Measurements from ENCODE around the gene PRMT7. TPM values are rescaled to one million over a fixed set of nuclear protein-coding genes. Genes with fewer than 3 reads are reported as not detected.

PRMT7 gene
- polyA plus RNA-seq, 1 donor, result 48.7 TPM

- Histone ChIP-seq H3K36me3 (ENCODE audit: control insufficient read depth, insufficient read depth, low read length) (peaks cover 49% of the 10 kb centered on the region), H3K27me3 (ENCODE audit: control insufficient read depth, insufficient read depth, low read length) (no peaks in the 10 kb centered on the region), H3K27ac (ENCODE audit: low read length) (no peak overlapping the region), H3K9me3 (ENCODE audit: control insufficient read depth, low read depth, low read length) (no peaks in the 10 kb centered on the region), H3K4me1 (ENCODE audit: control insufficient read depth, insufficient read depth, low read length) (no peaks in the 10 kb centered on the region), H3K4me3 (ENCODE audit: low read length) (no peak overlapping the region)
- no peak for DNase-seq
- WGBS (ENCODE audit: insufficient coverage, low lambda C conversion rate), result no CpG with 5 or more reads among the region's 6 CpGs
These were observed 20.4 kb upstream of the PRMT7 start for GRCh38 chr16:68290450-68290849.

GRCh38 chr16:68291227-68291626 lies 19.6 kb upstream of the PRMT7 start:
- Histone ChIP-seq H3K9me3 (ENCODE audit: control insufficient read depth, low read depth, low read length) (no peaks in the 10 kb centered on the region), H3K36me3 (ENCODE audit: control insufficient read depth, insufficient read depth, low read length) (peaks cover 54% of the 10 kb centered on the region), H3K4me1 (ENCODE audit: control insufficient read depth, insufficient read depth, low read length) (no peaks in the 10 kb centered on the region), H3K4me3 (ENCODE audit: low read length) (no peak overlapping the region), H3K27me3 (ENCODE audit: control insufficient read depth, insufficient read depth, low read length) (no peaks in the 10 kb centered on the region), H3K27ac (ENCODE audit: low read length) (no peak overlapping the region)
- DNase-seq, result no peak
- no CpG with 5 or more reads among the region's 4 CpGs for WGBS (ENCODE audit: insufficient coverage, low lambda C conversion rate)

DNA sequence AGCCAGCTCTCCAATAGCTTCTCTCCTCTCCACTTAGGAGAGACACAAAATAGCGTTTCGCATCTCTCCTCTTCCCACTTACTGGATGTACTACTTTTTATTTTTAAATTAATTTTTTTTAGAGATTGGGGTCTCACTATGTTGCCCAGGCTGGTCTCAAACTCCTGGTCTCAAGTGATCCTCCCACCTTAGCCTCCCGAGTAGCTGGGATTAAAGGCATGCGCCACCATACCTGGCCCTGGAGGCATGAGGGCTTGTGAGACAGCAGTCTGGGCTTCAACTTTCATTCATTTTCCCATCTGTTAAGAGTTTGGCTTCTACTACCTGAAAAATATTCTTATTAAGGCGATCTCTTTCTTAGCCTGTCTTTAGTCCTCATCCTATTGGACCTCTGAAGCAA lies 18.4 kb upstream of the PRMT7 start:
- Histone ChIP-seq H3K4me3 (ENCODE audit: low read length) (no peak overlapping the region), H3K4me1 (ENCODE audit: control insufficient read depth, insufficient read depth, low read length) (no peaks in the 10 kb centered on the region), H3K9me3 (ENCODE audit: control insufficient read depth, low read depth, low read length) (no peaks in the 10 kb centered on the region), H3K27ac (ENCODE audit: low read length) (no peak overlapping the region), H3K36me3 (ENCODE audit: control insufficient read depth, insufficient read depth, low read length) (peaks cover 63% of the 10 kb centered on the region), H3K27me3 (ENCODE audit: control insufficient read depth, insufficient read depth, low read length) (no peaks in the 10 kb centered on the region)
- WGBS (ENCODE audit: insufficient coverage, low lambda C conversion rate), result 100% methylated on average over 1 of the region's 5 CpGs
- no peak for DNase-seq

DNA sequence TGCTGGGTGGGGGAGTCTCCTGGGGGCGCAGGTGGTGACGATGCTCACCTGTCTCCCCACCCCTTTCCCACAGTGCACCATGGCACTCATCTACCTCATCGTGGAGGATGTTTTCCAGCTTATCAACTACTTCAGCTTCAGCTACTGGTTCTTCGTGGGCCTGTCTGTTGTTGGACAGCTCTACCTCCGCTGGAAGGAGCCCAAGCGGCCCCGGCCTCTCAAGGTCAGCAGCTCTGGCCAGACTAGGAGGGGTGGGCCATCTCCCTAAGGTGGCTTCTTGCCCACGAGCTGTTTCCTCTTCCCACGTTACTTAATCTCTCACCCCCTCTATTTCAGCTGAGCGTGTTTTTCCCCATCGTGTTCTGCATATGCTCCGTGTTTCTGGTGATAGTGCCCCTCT lies 14.5 kb upstream of the PRMT7 start:
- 96% methylated on average over 4 of the region's 12 CpGs for WGBS (ENCODE audit: insufficient coverage, low lambda C conversion rate)
- Histone ChIP-seq H3K4me3 (ENCODE audit: low read length) (no peak overlapping the region), H3K27me3 (ENCODE audit: control insufficient read depth, insufficient read depth, low read length) (no peaks in the 10 kb centered on the region), H3K36me3 (ENCODE audit: control insufficient read depth, insufficient read depth, low read length) (peaks cover 81% of the 10 kb centered on the region), H3K27ac (ENCODE audit: low read length) (no peak overlapping the region), H3K4me1 (ENCODE audit: control insufficient read depth, insufficient read depth, low read length) (peaks cover 5% of the 10 kb centered on the region), H3K9me3 (ENCODE audit: control insufficient read depth, low read depth, low read length) (no peaks in the 10 kb centered on the region)
- no peak for DNase-seq

- H3K27me3 ChIP-seq (ENCODE audit: control insufficient read depth, insufficient read depth, low read length), result no peaks in the 10 kb centered on the region
- no CpG with 5 or more reads among the region's 6 CpGs for WGBS (ENCODE audit: insufficient coverage, low lambda C conversion rate)
- no peak for DNase-seq
- peaks cover 5% of the 10 kb centered on the region for H3K4me1 ChIP-seq (ENCODE audit: control insufficient read depth, insufficient read depth, low read length)
- H3K27ac ChIP-seq (ENCODE audit: low read length), result no peak overlapping the region
- H3K9me3 ChIP-seq (ENCODE audit: control insufficient read depth, low read depth, low read length), result no peaks in the 10 kb centered on the region
- H3K4me3 ChIP-seq (ENCODE audit: low read length), result no peak overlapping the region
- H3K36me3 ChIP-seq (ENCODE audit: control insufficient read depth, insufficient read depth, low read length), result peaks cover 80% of the 10 kb centered on the region
These were observed 14.1 kb upstream of the PRMT7 start for GRCh38 chr16:68296693-68297092.

GRCh38 chr16:68297908-68298307 lies 12.9 kb upstream of the PRMT7 start:
- peak; percentile 28 to 61 for DNase-seq
- no peak overlapping the region for H3K4me3 ChIP-seq (ENCODE audit: low read length)
- H3K36me3 ChIP-seq (ENCODE audit: control insufficient read depth, insufficient read depth, low read length), result peaks cover 82% of the 10 kb centered on the region
- H3K27me3 ChIP-seq (ENCODE audit: control insufficient read depth, insufficient read depth, low read length), result no peaks in the 10 kb centered on the region
- peaks cover 5% of the 10 kb centered on the region for H3K4me1 ChIP-seq (ENCODE audit: control insufficient read depth, insufficient read depth, low read length)
- H3K27ac ChIP-seq (ENCODE audit: low read length), result no peak overlapping the region
- no peaks in the 10 kb centered on the region for H3K9me3 ChIP-seq (ENCODE audit: control insufficient read depth, low read depth, low read length)
- WGBS (ENCODE audit: insufficient coverage, low lambda C conversion rate), result 26% methylated on average over 2 of the region's 3 CpGs

DNA sequence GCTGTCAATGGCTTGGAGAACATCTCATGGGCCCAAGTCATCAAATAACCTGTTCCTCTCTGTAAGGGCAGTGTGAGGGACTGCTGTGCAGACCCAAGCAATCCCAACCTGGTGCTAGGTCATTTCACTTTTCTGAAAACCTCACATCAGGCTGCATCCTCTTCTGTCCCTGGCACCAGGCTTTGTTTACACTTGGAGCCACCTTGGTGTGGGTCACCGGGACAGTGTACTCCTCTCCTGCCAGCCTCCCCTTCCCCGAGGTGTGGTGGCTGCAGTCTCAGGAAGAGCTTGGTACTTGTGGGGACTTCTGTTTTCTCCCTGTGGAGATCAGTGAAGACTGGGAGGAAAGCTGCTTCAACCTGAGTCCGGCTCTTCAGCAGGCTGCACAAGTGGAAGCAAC lies 12.5 kb upstream of the PRMT7 start:
- Histone ChIP-seq H3K4me3 (ENCODE audit: low read length) (no peak overlapping the region), H3K4me1 (ENCODE audit: control insufficient read depth, insufficient read depth, low read length) (peaks cover 5% of the 10 kb centered on the region), H3K27ac (ENCODE audit: low read length) (no peak overlapping the region), H3K36me3 (ENCODE audit: control insufficient read depth, insufficient read depth, low read length) (peaks cover 83% of the 10 kb centered on the region), H3K27me3 (ENCODE audit: control insufficient read depth, insufficient read depth, low read length) (no peaks in the 10 kb centered on the region), H3K9me3 (ENCODE audit: control insufficient read depth, low read depth, low read length) (no peaks in the 10 kb centered on the region)
- no CpG with 5 or more reads among the region's 3 CpGs for WGBS (ENCODE audit: insufficient coverage, low lambda C conversion rate)
- DNase-seq, result no peak

GRCh38 chr16:68298907-68299561 lies 11.8 kb upstream of the PRMT7 start:
- no CpG with 5 or more reads among the region's 5 CpGs for WGBS (ENCODE audit: insufficient coverage, low lambda C conversion rate)
- Histone ChIP-seq H3K4me3 (ENCODE audit: low read length) (no peak overlapping the region), H3K4me1 (ENCODE audit: control insufficient read depth, insufficient read depth, low read length) (peaks cover 5% of the 10 kb centered on the region), H3K9me3 (ENCODE audit: control insufficient read depth, low read depth, low read length) (no peaks in the 10 kb centered on the region), H3K27ac (ENCODE audit: low read length) (no peak overlapping the region), H3K27me3 (ENCODE audit: control insufficient read depth, insufficient read depth, low read length) (no peaks in the 10 kb centered on the region), H3K36me3 (ENCODE audit: control insufficient read depth, insufficient read depth, low read length) (peaks cover 84% of the 10 kb centered on the region)
- no peak for DNase-seq

DNA sequence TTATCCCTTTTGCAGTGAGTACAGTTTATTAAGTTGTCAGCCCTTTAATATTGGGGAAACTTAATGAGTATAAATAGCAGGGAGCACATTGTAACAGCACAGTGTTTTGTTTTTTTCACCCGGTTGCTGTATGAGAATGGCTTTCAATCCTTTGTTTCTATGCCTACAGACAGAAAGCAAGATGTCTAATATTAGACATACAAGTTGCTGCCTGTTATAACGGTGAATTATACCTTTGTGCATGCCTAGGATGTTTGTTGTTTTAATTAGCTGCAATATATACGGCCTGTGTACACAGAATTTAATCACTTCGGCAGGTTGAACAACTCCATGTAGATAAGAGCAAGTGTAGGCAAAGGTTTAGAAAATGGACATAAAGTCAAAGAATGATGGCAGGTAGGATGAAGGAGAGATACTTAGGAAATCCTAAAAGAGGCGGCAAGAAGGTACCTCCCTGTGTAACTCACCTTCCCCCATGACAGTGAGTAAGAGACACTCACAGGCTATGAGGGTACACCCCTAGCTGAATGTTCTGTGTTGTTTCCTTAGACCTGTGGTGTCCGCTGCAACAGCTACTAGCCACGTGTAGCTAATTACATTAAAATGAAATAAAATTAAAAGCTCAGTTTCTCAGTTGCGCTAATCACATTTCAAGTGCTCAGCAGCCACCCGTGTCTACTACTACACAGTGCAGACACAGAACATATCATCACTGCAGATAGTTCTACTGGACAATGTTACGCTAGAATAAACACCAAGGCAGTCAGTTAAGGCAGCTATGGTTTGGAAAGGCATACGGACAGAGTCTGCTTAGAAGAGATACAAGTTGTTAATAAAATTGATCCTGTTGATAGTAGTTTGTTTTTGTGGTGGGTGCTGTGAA lies 11.0 kb upstream of the PRMT7 start:
- H3K36me3 ChIP-seq (ENCODE audit: control insufficient read depth, insufficient read depth, low read length), result peaks cover 85% of the 10 kb centered on the region
- DNase-seq, result no peak

DNA sequence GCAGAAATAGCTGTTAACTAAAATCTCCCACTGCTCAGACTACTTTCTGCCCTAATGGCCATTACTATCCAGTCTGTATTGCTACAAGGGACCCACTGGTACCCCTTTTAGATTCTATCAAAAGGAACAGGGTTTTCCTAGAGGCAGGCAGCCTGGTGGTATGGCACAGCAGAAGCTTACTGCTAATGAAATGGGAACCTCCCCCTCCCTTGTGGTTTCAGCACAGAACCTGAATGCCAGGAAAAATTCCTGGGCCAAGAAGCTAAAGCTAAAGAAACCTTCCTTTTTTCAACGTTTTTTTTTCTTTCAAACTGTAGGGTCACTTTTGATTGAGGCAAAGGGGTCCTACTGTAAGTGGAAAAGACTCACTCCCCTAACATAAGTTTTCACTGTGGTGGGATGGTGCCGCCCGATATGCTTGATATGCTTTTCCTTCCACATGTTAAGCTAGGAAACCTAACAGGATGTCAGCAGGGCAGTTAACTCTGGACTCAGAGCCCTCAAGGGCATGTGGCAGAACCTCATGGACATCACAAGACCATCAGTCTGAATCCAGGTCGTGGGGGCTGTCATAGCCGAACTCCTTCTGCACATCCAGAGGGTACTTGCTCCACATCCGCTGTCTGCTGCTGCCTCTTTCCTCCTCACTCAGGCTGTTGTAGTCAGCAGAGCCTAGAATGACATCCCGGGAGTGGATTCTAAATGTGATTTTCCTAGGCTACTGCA lies 9.9 kb upstream of the PRMT7 start:
- no peak for DNase-seq
- Histone ChIP-seq H3K4me1 (ENCODE audit: control insufficient read depth, insufficient read depth, low read length) (peaks cover 5% of the 10 kb centered on the region), H3K4me3 (ENCODE audit: low read length) (no peak overlapping the region), H3K27ac (ENCODE audit: low read length) (no peak overlapping the region), H3K9me3 (ENCODE audit: control insufficient read depth, low read depth, low read length) (no peaks in the 10 kb centered on the region), H3K36me3 (ENCODE audit: control insufficient read depth, insufficient read depth, low read length) (peaks cover 90% of the 10 kb centered on the region), H3K27me3 (ENCODE audit: control insufficient read depth, insufficient read depth, low read length) (no peaks in the 10 kb centered on the region)
- WGBS (ENCODE audit: insufficient coverage, low lambda C conversion rate), result 100% methylated on average over 1 of the region's 7 CpGs

More for the DNA sequence above, 11.0 kb upstream of the PRMT7 start:
- Histone ChIP-seq H3K27me3 (ENCODE audit: control insufficient read depth, insufficient read depth, low read length) (no peaks in the 10 kb centered on the region), H3K4me3 (ENCODE audit: low read length) (no peak overlapping the region), H3K27ac (ENCODE audit: low read length) (no peak overlapping the region), H3K9me3 (ENCODE audit: control insufficient read depth, low read depth, low read length) (no peaks in the 10 kb centered on the region), H3K4me1 (ENCODE audit: control insufficient read depth, insufficient read depth, low read length) (peaks cover 5% of the 10 kb centered on the region)
- WGBS (ENCODE audit: insufficient coverage, low lambda C conversion rate), result 68% methylated on average over 5 of the region's 11 CpGs

All from large intestine (tissue), 3 donors.